Measurements from ENCODE around the gene MAGI2. TPM values are rescaled to one million over a fixed set of nuclear protein-coding genes. Genes with fewer than 3 reads are reported as not detected.

MAGI2 gene
- total RNA-seq, 1 experiment from 2014 or later = 14.3 TPM

- Histone ChIP-seq H4K91ac (ENCODE audit: insufficient read length, low read depth, low read length) (no peak overlapping the region), H3K27ac (ENCODE audit: insufficient read length, low read depth, low read length) (no peak overlapping the region), H3K4me2 (ENCODE audit: insufficient read depth, insufficient read length, low read length) (no peak overlapping the region), H4K20me1 (ENCODE audit: control insufficient read depth, insufficient read depth, insufficient read length) (no peaks in the 10 kb centered on the region), H2AFZ (ENCODE audit: low read length) (no peak overlapping the region), H2BK15ac (ENCODE audit: low read depth, low read length) (no peak overlapping the region), H3K23me2 (ENCODE audit: insufficient read length, low read depth, low read length, poor library complexity, severe bottlenecking) (no peaks in the 10 kb centered on the region), H3K79me1 (ENCODE audit: insufficient read depth, low read depth, low read length, poor library complexity, severe bottlenecking) (no peaks in the 10 kb centered on the region), H3K9me3 (ENCODE audit: control insufficient read depth, low read depth, low read length) (no peaks in the 10 kb centered on the region), H2BK12ac (ENCODE audit: insufficient read length, low read depth, low read length) (no peak overlapping the region), H2BK5ac (ENCODE audit: insufficient read length, low read length) (no peak overlapping the region), H2AK5ac (ENCODE audit: insufficient read length, low read length) (no peak overlapping the region), H3K56ac (ENCODE audit: insufficient read length, low read depth, low read length) (no peak overlapping the region), H4K5ac (ENCODE audit: insufficient read length, low read depth, low read length) (no peak overlapping the region), H3K4me1 (ENCODE audit: insufficient read depth, low read length) (no peaks in the 10 kb centered on the region), H4K8ac (replicated peaks; ENCODE audit: insufficient read length, low read depth, low read length) (no peak overlapping the region), H3K18ac (ENCODE audit: insufficient read length, low read depth, low read length) (no peak overlapping the region), H3K27me3 (ENCODE audit: insufficient read depth, low read length) (no peaks in the 10 kb centered on the region), H2BK120ac (ENCODE audit: low read depth, low read length, poor library complexity, severe bottlenecking) (no peak overlapping the region), H3K9ac (ENCODE audit: extremely low read depth, insufficient read length, low read length) (no peak overlapping the region), H3K14ac (ENCODE audit: insufficient read depth, low read length) (no peak overlapping the region), H3T11ph (ENCODE audit: low read length) (no peak overlapping the region), H3K79me2 (ENCODE audit: insufficient read depth, low read length) (no peaks in the 10 kb centered on the region), H2BK20ac (ENCODE audit: low read depth, low read length, poor library complexity, severe bottlenecking) (no peak overlapping the region), H3K4ac (ENCODE audit: low read depth, low read length) (no peak overlapping the region), H3K23ac (ENCODE audit: insufficient read length, low read depth, low read length) (no peak overlapping the region)
- no peaks in the 10 kb centered on the region for H3K9me3 Mint-ChIP-seq
- H3K27me3 Mint-ChIP-seq (ENCODE audit: low read depth) = no peaks in the 10 kb centered on the region
- no peaks in the 10 kb centered on the region; a peak in 1 of 7 replicates for H3K36me3 Mint-ChIP-seq (ENCODE audit: insufficient read depth in 1 of 3, low read depth in 3 of 3)
- no peak for DNase-seq
- TF ChIP-seq CTCF (conservative IDR thresholded peaks at IDR 0.05) = no peak
- no peak overlapping the region for H3K27ac Mint-ChIP-seq
- H3K4me3 Mint-ChIP-seq = no peak overlapping the region
- H3K4me1 Mint-ChIP-seq = peaks cover 6 to 7% of the 10 kb centered on the region in 2 experiments
Measured at GRCh38 chr7:78905436-78905835, 548.0 kb downstream of the MAGI2 start.
